K562 (cell line): ENCODE data around the gene GLRA2.

Source experiments
- JUND ChIP-seq, 2 experiments: IDR thresholded peaks; 2 replicates in 1 of 2; 3 replicates in 1 of 2; pipeline ENCODE4 v1.6.1; 2011; ENCODE audit warnings: borderline replicate concordance in 2 of 2, low read depth in 2 of 2, low read length in 2 of 2, improper control_type of control experiment in 1 of 2, missing biosample characterization in 1 of 2, missing genetic modification characterization in 1 of 2, missing genetic modification reagents in 1 of 2
- NFXL1 ChIP-seq: fragments of 450-650 bp; formaldehyde crosslinking; IDR thresholded peaks from 2 replicates; pipeline ENCODE4 v1.4.0; 2021; ENCODE audit warnings: mild to moderate bottlenecking
- TF ChIP-seq, protein P1 (sequence below), 3 experiments: IDR thresholded peaks in 2 of 3; conservative IDR thresholded peaks in 1 of 3; 2 replicates each; pipeline ENCODE4 v1.5.1; 2011 to 2012; ENCODE audit warnings: low read length in 3 of 3, mild to moderate bottlenecking in 3 of 3, control low read depth in 2 of 3, improper control_type of control experiment in 1 of 3, inconsistent platforms in 1 of 3, low read depth in 1 of 3, mixed read lengths in 1 of 3, moderate library complexity in 1 of 3; ENCODE audit not compliant: insufficient read depth in 2 of 3
- TF ChIP-seq, protein P2 (sequence below): sonication (generic); formaldehyde crosslinking; IDR thresholded peaks from 2 replicates; pipeline ENCODE4 v1.8.0; 2022; ENCODE audit warnings: missing genetic modification reagents, mild to moderate bottlenecking, borderline replicate concordance

DNA sequence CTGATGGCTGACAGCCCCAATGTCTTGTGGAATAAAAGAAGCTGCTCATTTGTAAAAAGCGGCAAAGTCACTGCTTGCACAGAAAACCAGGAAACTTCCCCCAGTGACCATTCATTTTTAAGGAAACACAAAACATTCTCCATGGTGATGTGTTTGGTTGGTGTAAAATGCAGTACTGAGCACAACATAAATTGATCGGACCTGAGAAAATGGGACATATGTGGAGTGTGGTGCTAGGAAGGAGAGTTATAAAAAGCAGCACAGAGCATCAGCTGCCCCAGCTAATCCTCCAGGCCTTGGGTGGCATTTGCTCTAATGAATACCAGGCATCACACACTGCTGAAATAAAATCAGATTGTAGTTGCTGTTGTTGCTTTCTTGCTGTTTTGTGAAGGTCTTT is 55.2 kb downstream of the GLRA2 start:
- TF ChIP-seq, protein P1, sequence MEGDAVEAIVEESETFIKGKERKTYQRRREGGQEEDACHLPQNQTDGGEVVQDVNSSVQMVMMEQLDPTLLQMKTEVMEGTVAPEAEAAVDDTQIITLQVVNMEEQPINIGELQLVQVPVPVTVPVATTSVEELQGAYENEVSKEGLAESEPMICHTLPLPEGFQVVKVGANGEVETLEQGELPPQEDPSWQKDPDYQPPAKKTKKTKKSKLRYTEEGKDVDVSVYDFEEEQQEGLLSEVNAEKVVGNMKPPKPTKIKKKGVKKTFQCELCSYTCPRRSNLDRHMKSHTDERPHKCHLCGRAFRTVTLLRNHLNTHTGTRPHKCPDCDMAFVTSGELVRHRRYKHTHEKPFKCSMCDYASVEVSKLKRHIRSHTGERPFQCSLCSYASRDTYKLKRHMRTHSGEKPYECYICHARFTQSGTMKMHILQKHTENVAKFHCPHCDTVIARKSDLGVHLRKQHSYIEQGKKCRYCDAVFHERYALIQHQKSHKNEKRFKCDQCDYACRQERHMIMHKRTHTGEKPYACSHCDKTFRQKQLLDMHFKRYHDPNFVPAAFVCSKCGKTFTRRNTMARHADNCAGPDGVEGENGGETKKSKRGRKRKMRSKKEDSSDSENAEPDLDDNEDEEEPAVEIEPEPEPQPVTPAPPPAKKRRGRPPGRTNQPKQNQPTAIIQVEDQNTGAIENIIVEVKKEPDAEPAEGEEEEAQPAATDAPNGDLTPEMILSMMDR (IDR thresholded peaks at IDR 0.05 in 2 of 3, conservative IDR thresholded peaks at IDR 0.05 in 1 of 3; ENCODE audit: insufficient read depth in 2 of 3, low read depth in 1 of 3, low read length in 3 of 3) = no peak
- TF ChIP-seq, protein P2, sequence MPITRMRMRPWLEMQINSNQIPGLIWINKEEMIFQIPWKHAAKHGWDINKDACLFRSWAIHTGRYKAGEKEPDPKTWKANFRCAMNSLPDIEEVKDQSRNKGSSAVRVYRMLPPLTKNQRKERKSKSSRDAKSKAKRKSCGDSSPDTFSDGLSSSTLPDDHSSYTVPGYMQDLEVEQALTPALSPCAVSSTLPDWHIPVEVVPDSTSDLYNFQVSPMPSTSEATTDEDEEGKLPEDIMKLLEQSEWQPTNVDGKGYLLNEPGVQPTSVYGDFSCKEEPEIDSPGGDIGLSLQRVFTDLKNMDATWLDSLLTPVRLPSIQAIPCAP (CRISPR knock-in tag) = no peak
- TF ChIP-seq JUND (IDR thresholded peaks at IDR 0.05; ENCODE audit: borderline replicate concordance, low read depth, low read length) (no peak), JUND (tag; IDR thresholded peaks at IDR 0.05; ENCODE audit: borderline replicate concordance, low read depth, low read length) (no peak), NFXL1 (CRISPR knock-in tag) (no peak)
